Measurements from ENCODE around the gene APOM. TPM values are rescaled to one million over a fixed set of nuclear protein-coding genes. Genes with fewer than 3 reads are reported as not detected.

Gene APOM
- total RNA-seq, 2 donors from 2014 or later: 0.76 to 1.3 TPM

GRCh38 chr6:31636698-31637596, 18.7 kb upstream of the APOM start:
- H3K27me3 Mint-ChIP-seq: no peaks in the 10 kb centered on the region
- no peaks in the 10 kb centered on the region for H3K9me3 Mint-ChIP-seq
- DNase-seq (ENCODE audit: low spot score): no peak
- peaks cover 26% of the 10 kb centered on the region for H3K36me3 Mint-ChIP-seq
- H3K4me1 Mint-ChIP-seq (ENCODE audit: low read depth in 2 of 2): peaks cover 0 to 10% of the 10 kb centered on the region in 2 donors
- ATAC-seq: no peak
- H3K27ac Mint-ChIP-seq: no peak overlapping the region
- H3K4me3 Mint-ChIP-seq: no peak overlapping the region

- Mint-ChIP-seq H3K27ac (no peak overlapping the region), H3K9me3 (no peaks in the 10 kb centered on the region), H3K36me3 (peaks cover 22% of the 10 kb centered on the region), H3K27me3 (no peaks in the 10 kb centered on the region), H3K4me1 (ENCODE audit: low read depth in 2 of 2) (peaks cover 0 to 5% of the 10 kb centered on the region in 2 donors), H3K4me3 (no peak overlapping the region)
- no peak for DNase-seq (ENCODE audit: low spot score)
- ATAC-seq: no peak
Measured at GRCh38 chr6:31639043-31639442, 16.7 kb upstream of the APOM start.

DNA sequence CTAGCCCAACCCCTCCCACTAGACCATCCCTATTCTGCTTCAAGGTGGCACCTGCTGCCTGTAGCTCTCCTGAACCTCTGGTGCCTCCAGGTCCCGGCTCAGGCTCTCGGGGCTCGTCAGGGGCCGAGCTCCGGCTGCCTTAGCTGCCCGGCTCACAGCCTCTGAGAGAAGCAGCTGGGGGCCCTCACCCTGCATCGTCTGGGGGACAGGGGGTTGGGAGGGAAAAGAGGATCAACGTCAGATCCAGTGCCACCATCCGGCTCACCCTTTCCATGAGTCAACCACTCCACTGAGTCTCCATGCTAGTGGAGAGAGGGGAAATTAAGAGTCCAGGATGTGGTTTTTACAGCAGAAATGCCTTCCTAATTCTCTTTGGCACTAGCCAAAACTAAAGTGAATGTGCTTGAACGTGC, 16.2 kb upstream of the APOM start:
- DNase-seq (ENCODE audit: low spot score) (no peak), ATAC-seq (no peak)
- Mint-ChIP-seq H3K4me1 (ENCODE audit: low read depth in 2 of 2) (peaks cover 0 to 4% of the 10 kb centered on the region in 2 donors), H3K36me3 (peaks cover 20% of the 10 kb centered on the region), H3K4me3 (no peak overlapping the region), H3K27me3 (no peaks in the 10 kb centered on the region), H3K9me3 (no peaks in the 10 kb centered on the region), H3K27ac (peak overlapping the region; percentile 27 to 33)

DNA sequence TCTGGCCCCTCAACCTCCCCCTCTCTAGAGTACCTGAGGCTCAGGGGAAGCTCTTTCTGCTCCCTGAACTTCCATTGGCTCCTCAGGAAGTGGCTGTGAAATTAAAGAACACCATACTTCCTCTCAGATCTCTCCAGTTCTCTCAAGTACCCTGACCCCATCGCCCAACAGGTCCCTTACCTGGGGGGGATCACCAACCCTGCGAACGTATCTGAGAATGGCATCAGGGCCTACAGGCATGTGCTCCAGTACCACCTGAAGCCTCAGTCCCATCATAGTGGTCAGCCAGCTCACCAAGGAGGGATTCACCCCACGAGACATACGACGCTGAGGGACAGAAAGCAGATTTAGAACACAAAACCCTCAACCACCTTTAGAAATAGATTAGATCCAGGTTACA, 15.1 kb upstream of the APOM start:
- DNase-seq (ENCODE audit: low spot score) (no peak), ATAC-seq (no peak)
- Mint-ChIP-seq H3K4me1 (ENCODE audit: low read depth in 2 of 2) (peaks cover 0 to 10% of the 10 kb centered on the region in 2 donors), H3K27me3 (no peaks in the 10 kb centered on the region), H3K27ac (no peak overlapping the region), H3K36me3 (peaks cover 19% of the 10 kb centered on the region), H3K9me3 (no peaks in the 10 kb centered on the region), H3K4me3 (no peak overlapping the region)

GRCh38 chr6:31641370-31641769, 14.3 kb upstream of the APOM start:
- Mint-ChIP-seq H3K4me3 (no peak overlapping the region), H3K27ac (peak overlapping the region in 1 of 2 donors; percentile 44), H3K4me1 (ENCODE audit: low read depth in 2 of 2) (peaks cover 0 to 12% of the 10 kb centered on the region in 2 donors), H3K9me3 (no peaks in the 10 kb centered on the region), H3K36me3 (peaks cover 16% of the 10 kb centered on the region), H3K27me3 (no peaks in the 10 kb centered on the region)
- no peak for DNase-seq (ENCODE audit: low spot score)
- ATAC-seq: no peak

DNA sequence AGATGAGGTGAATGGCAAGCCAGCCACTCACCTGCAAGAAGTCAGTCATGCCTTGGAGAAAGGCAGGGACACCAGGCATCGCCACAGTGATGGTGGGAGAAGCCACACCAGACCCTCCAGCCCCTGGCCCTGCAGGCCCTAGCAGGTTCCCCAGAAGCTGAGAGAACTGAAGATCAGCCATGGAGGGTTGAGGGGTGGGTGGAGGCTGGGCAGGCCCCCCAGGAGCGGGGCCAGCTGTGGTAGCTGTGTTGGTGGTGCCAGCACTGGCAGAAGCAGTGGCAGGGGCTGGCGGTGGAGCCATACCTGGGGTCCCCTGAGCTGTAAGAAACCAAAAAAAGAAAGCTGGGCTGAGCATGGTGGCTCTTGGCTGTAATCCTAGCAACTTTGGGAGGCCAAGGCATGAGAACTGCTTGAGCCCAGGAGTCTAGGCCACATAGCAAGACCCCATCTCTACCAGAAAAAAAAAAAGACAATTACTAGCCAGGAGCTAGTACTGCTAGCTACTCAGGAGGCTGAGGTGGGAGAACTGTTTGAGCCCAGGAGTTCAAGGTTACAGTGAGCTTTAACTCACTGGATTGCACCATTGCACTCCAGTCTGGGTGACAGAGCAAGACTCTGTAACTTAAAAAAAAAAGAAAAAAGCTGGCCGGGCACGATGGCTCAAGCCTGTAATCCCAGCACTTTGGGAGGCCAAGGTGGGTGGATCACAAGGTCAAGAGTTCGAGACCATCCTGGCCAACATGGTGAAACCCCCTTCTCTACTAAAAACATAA, 12.7 kb upstream of the APOM start:
- H3K27ac Mint-ChIP-seq: no peak overlapping the region
- H3K36me3 Mint-ChIP-seq: peaks cover 20% of the 10 kb centered on the region
- DNase-seq (ENCODE audit: low spot score) (no peak), ATAC-seq (no peak)
- H3K9me3 Mint-ChIP-seq: no peaks in the 10 kb centered on the region
- no peak overlapping the region for H3K4me3 Mint-ChIP-seq
- H3K27me3 Mint-ChIP-seq: no peaks in the 10 kb centered on the region
- H3K4me1 Mint-ChIP-seq (ENCODE audit: low read depth in 2 of 2): peaks cover 0 to 15% of the 10 kb centered on the region in 2 donors

DNA sequence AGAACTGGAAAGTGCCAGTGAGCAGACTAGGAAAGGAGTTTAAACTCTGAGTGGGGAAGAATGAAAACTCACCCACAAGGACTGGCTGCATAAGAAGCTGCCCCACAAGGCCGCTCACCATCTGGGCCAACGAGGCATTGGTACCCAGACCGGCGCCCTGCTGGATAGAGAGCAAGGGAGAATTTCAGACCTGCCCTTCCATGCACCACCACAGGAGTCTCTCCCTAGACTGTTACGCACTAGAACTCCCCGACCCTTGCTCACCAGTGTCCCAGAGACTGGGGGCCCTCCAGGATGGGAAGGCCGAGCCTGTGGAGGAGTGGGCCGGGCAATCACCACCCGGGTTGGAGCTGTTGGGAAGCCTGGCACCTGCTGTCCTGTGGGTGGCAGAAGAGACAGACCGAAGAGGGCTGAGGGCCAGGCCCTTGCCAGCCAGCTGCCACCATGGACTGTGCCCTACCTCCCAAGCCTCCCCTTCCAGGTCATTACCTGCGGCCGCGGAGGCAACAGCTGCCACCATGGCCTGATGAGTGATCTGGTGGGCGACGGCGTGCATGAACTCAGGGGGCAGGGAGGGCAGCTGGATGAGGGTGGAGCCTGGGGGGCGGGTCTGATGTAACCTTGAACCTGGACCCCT, 11.8 kb upstream of the APOM start:
- H3K36me3 Mint-ChIP-seq: peaks cover 25% of the 10 kb centered on the region
- no peaks in the 10 kb centered on the region for H3K27me3 Mint-ChIP-seq
- H3K27ac Mint-ChIP-seq: no peak overlapping the region
- DNase-seq (ENCODE audit: low spot score): no peak
- H3K9me3 Mint-ChIP-seq: no peaks in the 10 kb centered on the region
- peaks cover 0 to 19% of the 10 kb centered on the region in 2 donors for H3K4me1 Mint-ChIP-seq (ENCODE audit: low read depth in 2 of 2)
- no peak overlapping the region for H3K4me3 Mint-ChIP-seq
- ATAC-seq: peak in 1 of 2 donors; percentile 3

DNA sequence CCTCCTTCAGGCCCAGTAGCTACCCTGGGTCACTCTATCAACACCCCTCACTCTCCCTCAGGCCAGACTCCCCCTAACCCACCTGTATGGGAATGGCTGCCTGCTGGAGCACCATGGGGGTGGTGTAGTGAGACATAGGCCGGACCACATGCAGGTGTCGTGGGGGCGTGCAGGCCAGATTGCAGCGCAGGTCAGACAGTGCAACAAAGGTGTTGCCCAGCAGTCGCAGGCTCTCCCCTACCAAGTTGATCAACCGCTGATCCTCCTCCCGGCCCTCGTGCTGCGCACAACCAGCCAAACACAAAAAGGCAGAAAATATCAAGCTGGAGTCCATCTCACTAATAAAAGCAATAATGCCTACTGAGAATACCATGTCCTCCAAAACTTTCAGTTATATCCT, 10.4 kb upstream of the APOM start:
- Mint-ChIP-seq H3K4me1 (ENCODE audit: low read depth in 2 of 2) (peaks cover 5 to 22% of the 10 kb centered on the region in 2 donors), H3K27me3 (no peaks in the 10 kb centered on the region), H3K36me3 (peaks cover 29% of the 10 kb centered on the region), H3K27ac (peak overlapping the region in 1 of 2 donors; percentile 73), H3K4me3 (no peak overlapping the region), H3K9me3 (no peaks in the 10 kb centered on the region)
- no peak for ATAC-seq
- DNase-seq (ENCODE audit: low spot score): no peak

DNA sequence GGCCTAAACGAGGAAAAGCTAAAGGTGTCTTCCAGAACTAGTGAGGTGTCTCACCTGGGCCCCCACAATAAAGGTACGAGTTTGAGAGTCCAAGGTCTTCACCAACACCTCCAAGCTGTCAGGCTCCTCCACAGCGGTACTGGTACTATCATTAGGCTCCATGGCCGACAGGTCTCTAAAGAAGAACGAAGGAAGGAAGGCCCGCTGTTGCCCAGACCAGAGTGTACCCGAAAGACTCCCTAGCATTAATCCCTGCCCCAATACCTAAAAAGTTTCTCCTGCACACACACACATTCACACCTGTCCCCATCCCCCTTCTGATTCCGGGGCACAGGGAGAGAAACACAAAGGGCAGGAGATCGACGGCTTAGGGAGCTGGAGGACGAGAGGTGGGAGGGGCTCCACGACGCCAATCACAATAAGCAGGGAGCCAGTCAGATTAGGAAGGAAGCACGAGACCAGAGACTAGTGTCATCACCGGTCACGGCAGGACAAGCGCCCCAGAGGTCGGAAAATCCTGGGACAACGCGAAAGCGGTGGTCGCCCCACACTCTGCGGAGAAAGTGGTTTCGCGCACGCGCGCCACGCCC, 4.0 kb upstream of the APOM start:
- DNase-seq (ENCODE audit: low spot score) (peak; percentile 83), ATAC-seq (peak; percentile 66 to 69)
- Mint-ChIP-seq H3K4me1 (ENCODE audit: low read depth in 2 of 2) (peaks cover 47 to 48% of the 10 kb centered on the region in 2 donors), H3K27ac (peak overlapping the region; percentile 88 to 97), H3K4me3 (peak overlapping the region; percentile 95), H3K27me3 (no peaks in the 10 kb centered on the region), H3K36me3 (peaks cover 13% of the 10 kb centered on the region), H3K9me3 (no peaks in the 10 kb centered on the region)

DNA sequence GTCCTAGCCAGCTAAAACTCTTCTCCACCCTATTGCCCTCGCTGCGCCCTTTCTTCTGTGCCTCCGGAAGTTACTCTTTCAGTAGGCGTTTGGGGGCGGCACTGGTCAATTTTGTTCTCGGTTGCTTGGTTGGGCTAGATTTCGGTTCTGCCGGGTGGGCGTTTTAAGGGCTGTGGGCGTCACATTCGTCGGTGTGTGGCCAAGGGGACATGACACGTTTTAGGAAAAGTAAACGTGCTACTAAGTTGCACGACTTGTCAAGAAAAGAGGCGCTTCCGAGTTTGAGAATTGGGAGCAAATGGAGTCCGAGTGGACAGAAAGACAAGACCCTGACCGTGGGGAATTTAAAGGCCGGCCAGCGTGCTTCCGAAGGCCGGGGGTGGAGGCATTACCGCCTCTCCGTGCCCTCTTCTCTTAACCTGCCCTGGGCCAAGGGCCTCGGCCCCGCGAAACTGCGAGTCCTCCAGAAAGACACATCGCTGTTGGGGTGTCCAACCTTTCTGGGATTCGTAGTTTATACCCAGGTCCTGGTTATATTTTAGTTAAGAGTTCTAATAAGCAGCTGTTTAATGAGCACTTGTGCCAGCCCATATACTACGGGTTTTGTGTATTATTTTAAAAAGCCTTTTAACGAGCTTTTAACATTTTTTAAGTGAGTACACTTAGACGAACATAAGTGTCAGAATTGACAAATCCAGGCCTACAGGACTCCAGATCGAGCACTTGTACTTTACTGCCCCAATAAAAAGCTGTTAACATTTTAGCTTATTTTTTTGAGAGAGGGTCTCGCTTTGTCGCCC, 2.6 kb upstream of the APOM start:
- peaks cover 8% of the 10 kb centered on the region for H3K36me3 Mint-ChIP-seq
- H3K4me1 Mint-ChIP-seq (ENCODE audit: low read depth in 2 of 2): peaks cover 50 to 55% of the 10 kb centered on the region in 2 donors
- peak; percentile 90 for DNase-seq (ENCODE audit: low spot score)

DNA sequence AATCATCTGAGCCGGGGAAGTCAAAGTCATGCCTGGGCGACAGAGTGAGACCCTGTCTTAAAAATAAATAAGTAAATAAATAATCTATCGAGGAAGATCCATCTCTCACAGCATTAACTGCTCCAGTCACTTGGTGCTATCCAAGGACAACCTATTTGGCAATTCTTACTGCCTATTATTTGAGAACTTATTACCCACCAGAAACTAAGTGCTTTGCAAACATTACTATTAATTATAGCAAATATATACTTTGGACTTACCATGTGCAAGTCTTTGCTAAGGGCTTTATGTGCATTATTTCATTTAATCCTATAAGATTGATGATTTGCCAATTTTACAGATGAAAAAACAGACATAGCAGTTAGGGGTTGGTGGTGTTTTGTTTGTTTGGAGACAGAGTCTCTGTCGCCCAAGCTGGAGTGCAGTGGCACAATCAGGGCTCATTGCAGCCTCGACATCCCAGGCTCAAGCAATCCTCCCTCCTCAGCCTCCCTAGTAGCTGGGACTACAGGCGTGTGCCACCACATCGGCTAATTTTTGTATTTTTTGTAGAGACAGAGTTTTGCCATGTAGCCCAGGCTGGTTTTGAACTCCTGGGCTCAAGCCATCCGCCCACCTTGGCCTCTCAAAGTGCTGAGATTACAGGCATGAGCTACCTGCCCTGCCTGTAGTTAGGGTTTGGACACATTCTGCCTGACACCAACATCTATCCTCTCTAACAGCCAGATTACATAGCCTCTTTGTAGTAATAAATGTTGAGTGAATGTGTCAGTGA, 933 bp upstream of the APOM start:
- H3K36me3 Mint-ChIP-seq: no peaks in the 10 kb centered on the region
- no peaks in the 10 kb centered on the region for H3K9me3 Mint-ChIP-seq
- H3K4me1 Mint-ChIP-seq (ENCODE audit: low read depth in 2 of 2): peaks cover 59 to 72% of the 10 kb centered on the region in 2 donors
- no peak overlapping the region for H3K4me3 Mint-ChIP-seq
- no peak for DNase-seq (ENCODE audit: low spot score)
- no peak for ATAC-seq
- H3K27ac Mint-ChIP-seq: peak overlapping the region; percentile 17 to 25
- H3K27me3 Mint-ChIP-seq: no peaks in the 10 kb centered on the region

More for the DNA sequence above, 2.6 kb upstream of the APOM start:
- ATAC-seq: peak; percentile 80 to 86
- H3K27ac Mint-ChIP-seq: peak overlapping the region; percentile 88 to 97
- H3K27me3 Mint-ChIP-seq: no peaks in the 10 kb centered on the region
- H3K9me3 Mint-ChIP-seq: no peaks in the 10 kb centered on the region
- peak overlapping the region; percentile 95 for H3K4me3 Mint-ChIP-seq

DNA sequence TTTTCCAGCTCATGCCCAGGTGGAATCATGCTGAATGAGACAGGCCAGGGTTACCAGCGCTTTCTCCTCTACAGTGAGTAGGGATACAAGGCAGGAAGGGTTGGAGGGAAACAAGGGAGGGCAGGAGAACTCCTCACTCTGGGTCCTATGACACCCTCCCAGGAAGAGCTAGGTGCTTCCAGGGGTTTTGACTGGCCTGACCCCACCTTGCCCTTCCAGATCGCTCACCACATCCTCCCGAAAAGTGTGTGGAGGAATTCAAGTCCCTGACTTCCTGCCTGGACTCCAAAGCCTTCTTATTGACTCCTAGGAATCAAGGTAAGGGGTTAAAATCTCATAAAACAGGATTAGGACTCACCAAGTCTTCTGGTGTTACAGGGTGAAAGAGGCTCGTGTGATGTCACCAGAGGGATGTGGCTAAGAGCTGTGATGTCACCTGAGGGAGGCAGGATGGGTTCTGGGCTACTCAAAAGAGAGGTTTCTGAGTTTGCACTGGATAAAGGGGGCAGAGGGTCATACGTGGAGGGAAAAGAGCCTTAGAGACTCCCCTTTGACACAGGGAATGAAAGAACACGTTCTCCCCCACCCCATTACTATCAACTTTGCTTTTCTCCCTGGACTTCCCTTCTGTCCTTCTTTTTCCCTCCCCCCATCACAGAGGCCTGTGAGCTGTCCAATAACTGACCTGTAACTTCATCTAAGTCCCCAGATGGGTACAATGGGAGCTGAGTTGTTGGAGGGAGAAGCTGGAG, 1.9 kb downstream of the APOM start:
- DNase-seq (ENCODE audit: low spot score) (no peak), ATAC-seq (no peak)

More for the DNA sequence above, 1.9 kb downstream of the APOM start:
- peak overlapping the region; percentile 85 to 92 for H3K27ac Mint-ChIP-seq
- H3K4me3 Mint-ChIP-seq: peak overlapping the region; percentile 95
- no peaks in the 10 kb centered on the region for H3K36me3 Mint-ChIP-seq
- no peaks in the 10 kb centered on the region for H3K9me3 Mint-ChIP-seq
- H3K27me3 Mint-ChIP-seq: no peaks in the 10 kb centered on the region
- peaks cover 55 to 58% of the 10 kb centered on the region in 2 donors for H3K4me1 Mint-ChIP-seq (ENCODE audit: low read depth in 2 of 2)
